ENCODE measurements around the gene SFT2D2.

SFT2D2 gene

GRCh38 chr1:168210312-168210711, 15.5 kb upstream of the SFT2D2 start:
- DNase-seq (ENCODE audit: low read depth, low spot score), result no peak
- Histone ChIP-seq H3K36me3 (ENCODE audit: insufficient read depth, insufficient read length, low read length) (no peaks in the 10 kb centered on the region), H3K9ac (ENCODE audit: insufficient read length, low read depth) (no peak overlapping the region), H3K4me3 (ENCODE audit: insufficient read length, low read depth) (no peak overlapping the region), H3K27me3 (ENCODE audit: insufficient read depth, insufficient read length) (no peaks in the 10 kb centered on the region), H3K9me3 (ENCODE audit: insufficient read depth, low read length) (peaks cover 35% of the 10 kb centered on the region), H3K4me1 (ENCODE audit: insufficient read depth, insufficient read length) (no peaks in the 10 kb centered on the region)
- no peak for TF ChIP-seq SUZ12 (IDR thresholded peaks at IDR 0.05; ENCODE audit: extremely low read depth, insufficient read depth, insufficient read length)
- no peak for TF ChIP-seq ZNF274 (IDR thresholded peaks at IDR 0.05; ENCODE audit: low read depth, low read length)
- TF ChIP-seq YY1 (IDR thresholded peaks at IDR 0.05; ENCODE audit: insufficient read depth, insufficient read length), result no peak

GRCh38 chr1:168213349-168213748, 12.5 kb upstream of the SFT2D2 start:
- no peaks in the 10 kb centered on the region for H3K27me3 ChIP-seq (ENCODE audit: insufficient read depth, insufficient read length)
- H3K4me1 ChIP-seq (ENCODE audit: insufficient read depth, insufficient read length), result no peaks in the 10 kb centered on the region
- H3K36me3 ChIP-seq (ENCODE audit: insufficient read depth, insufficient read length, low read length), result no peaks in the 10 kb centered on the region
- H3K9me3 ChIP-seq (ENCODE audit: insufficient read depth, low read length), result peaks cover 23% of the 10 kb centered on the region
- DNase-seq (ENCODE audit: low read depth, low spot score), result no peak
- TF ChIP-seq YY1 (IDR thresholded peaks at IDR 0.05; ENCODE audit: insufficient read depth, insufficient read length) (no peak), ZNF274 (IDR thresholded peaks at IDR 0.05; ENCODE audit: low read depth, low read length) (no peak), SUZ12 (IDR thresholded peaks at IDR 0.05; ENCODE audit: extremely low read depth, insufficient read depth, insufficient read length) (no peak)
- no peak overlapping the region for H3K9ac ChIP-seq (ENCODE audit: insufficient read length, low read depth)
- H3K4me3 ChIP-seq (ENCODE audit: insufficient read length, low read depth), result no peak overlapping the region

GRCh38 chr1:168216171-168216570, 9.6 kb upstream of the SFT2D2 start:
- H3K4me3 ChIP-seq (ENCODE audit: insufficient read length, low read depth), result no peak overlapping the region
- no peaks in the 10 kb centered on the region for H3K36me3 ChIP-seq (ENCODE audit: insufficient read depth, insufficient read length, low read length)
- H3K4me1 ChIP-seq (ENCODE audit: insufficient read depth, insufficient read length), result no peaks in the 10 kb centered on the region
- DNase-seq (ENCODE audit: low read depth, low spot score), result no peak
- H3K9ac ChIP-seq (ENCODE audit: insufficient read length, low read depth), result no peak overlapping the region
- TF ChIP-seq YY1 (IDR thresholded peaks at IDR 0.05; ENCODE audit: insufficient read depth, insufficient read length), result no peak
- no peak for TF ChIP-seq SUZ12 (IDR thresholded peaks at IDR 0.05; ENCODE audit: extremely low read depth, insufficient read depth, insufficient read length)
- no peak for TF ChIP-seq ZNF274 (IDR thresholded peaks at IDR 0.05; ENCODE audit: low read depth, low read length)
- no peaks in the 10 kb centered on the region for H3K27me3 ChIP-seq (ENCODE audit: insufficient read depth, insufficient read length)
- H3K9me3 ChIP-seq (ENCODE audit: insufficient read depth, low read length), result peaks cover 14% of the 10 kb centered on the region

GRCh38 chr1:168217664-168218063, 8.1 kb upstream of the SFT2D2 start:
- H3K9me3 ChIP-seq (ENCODE audit: insufficient read depth, low read length), result peaks cover 8% of the 10 kb centered on the region
- no peaks in the 10 kb centered on the region for H3K27me3 ChIP-seq (ENCODE audit: insufficient read depth, insufficient read length)
- TF ChIP-seq YY1 (IDR thresholded peaks at IDR 0.05; ENCODE audit: insufficient read depth, insufficient read length) (no peak), SUZ12 (IDR thresholded peaks at IDR 0.05; ENCODE audit: extremely low read depth, insufficient read depth, insufficient read length) (no peak), ZNF274 (IDR thresholded peaks at IDR 0.05; ENCODE audit: low read depth, low read length) (no peak)
- no peak overlapping the region for H3K4me3 ChIP-seq (ENCODE audit: insufficient read length, low read depth)
- H3K9ac ChIP-seq (ENCODE audit: insufficient read length, low read depth), result no peak overlapping the region
- no peaks in the 10 kb centered on the region for H3K36me3 ChIP-seq (ENCODE audit: insufficient read depth, insufficient read length, low read length)
- no peaks in the 10 kb centered on the region for H3K4me1 ChIP-seq (ENCODE audit: insufficient read depth, insufficient read length)
- no peak for DNase-seq (ENCODE audit: low read depth, low spot score)

GRCh38 chr1:168218658-168219057, 7.1 kb upstream of the SFT2D2 start:
- DNase-seq (ENCODE audit: low read depth, low spot score), result no peak
- H3K27me3 ChIP-seq (ENCODE audit: insufficient read depth, insufficient read length), result no peaks in the 10 kb centered on the region
- no peak overlapping the region for H3K9ac ChIP-seq (ENCODE audit: insufficient read length, low read depth)
- TF ChIP-seq YY1 (IDR thresholded peaks at IDR 0.05; ENCODE audit: insufficient read depth, insufficient read length) (no peak), SUZ12 (IDR thresholded peaks at IDR 0.05; ENCODE audit: extremely low read depth, insufficient read depth, insufficient read length) (no peak), ZNF274 (IDR thresholded peaks at IDR 0.05; ENCODE audit: low read depth, low read length) (no peak)
- no peak overlapping the region for H3K4me3 ChIP-seq (ENCODE audit: insufficient read length, low read depth)
- no peaks in the 10 kb centered on the region for H3K36me3 ChIP-seq (ENCODE audit: insufficient read depth, insufficient read length, low read length)
- peaks cover 8% of the 10 kb centered on the region for H3K9me3 ChIP-seq (ENCODE audit: insufficient read depth, low read length)
- no peaks in the 10 kb centered on the region for H3K4me1 ChIP-seq (ENCODE audit: insufficient read depth, insufficient read length)

- Histone ChIP-seq H3K9me3 (ENCODE audit: insufficient read depth, low read length) (peaks cover 24% of the 10 kb centered on the region), H3K4me3 (ENCODE audit: insufficient read length, low read depth) (no peak overlapping the region), H3K36me3 (ENCODE audit: insufficient read depth, insufficient read length, low read length) (no peaks in the 10 kb centered on the region), H3K27me3 (ENCODE audit: insufficient read depth, insufficient read length) (no peaks in the 10 kb centered on the region), H3K4me1 (ENCODE audit: insufficient read depth, insufficient read length) (no peaks in the 10 kb centered on the region), H3K9ac (ENCODE audit: insufficient read length, low read depth) (no peak overlapping the region)
- no peak for DNase-seq (ENCODE audit: low read depth, low spot score)
- no peak for TF ChIP-seq YY1 (IDR thresholded peaks at IDR 0.05; ENCODE audit: insufficient read depth, insufficient read length)
These were observed 5.3 kb upstream of the SFT2D2 start for GRCh38 chr1:168220470-168220871.

GRCh38 chr1:168221275-168221674, 4.5 kb upstream of the SFT2D2 start:
- H3K9ac ChIP-seq (ENCODE audit: insufficient read length, low read depth), result no peak overlapping the region
- no peak for TF ChIP-seq SUZ12 (IDR thresholded peaks at IDR 0.05; ENCODE audit: extremely low read depth, insufficient read depth, insufficient read length)
- no peak for TF ChIP-seq ZNF274 (IDR thresholded peaks at IDR 0.05; ENCODE audit: low read depth, low read length)
- no peak for TF ChIP-seq YY1 (IDR thresholded peaks at IDR 0.05; ENCODE audit: insufficient read depth, insufficient read length)
- H3K36me3 ChIP-seq (ENCODE audit: insufficient read depth, insufficient read length, low read length), result no peaks in the 10 kb centered on the region
- no peak for DNase-seq (ENCODE audit: low read depth, low spot score)
- no peaks in the 10 kb centered on the region for H3K4me1 ChIP-seq (ENCODE audit: insufficient read depth, insufficient read length)
- no peak overlapping the region for H3K4me3 ChIP-seq (ENCODE audit: insufficient read length, low read depth)
- H3K9me3 ChIP-seq (ENCODE audit: insufficient read depth, low read length), result peaks cover 24% of the 10 kb centered on the region
- no peaks in the 10 kb centered on the region for H3K27me3 ChIP-seq (ENCODE audit: insufficient read depth, insufficient read length)

GRCh38 chr1:168223261-168223660, 2.5 kb upstream of the SFT2D2 start:
- no peaks in the 10 kb centered on the region for H3K4me1 ChIP-seq (ENCODE audit: insufficient read depth, insufficient read length)
- H3K9me3 ChIP-seq (ENCODE audit: insufficient read depth, low read length), result peaks cover 24% of the 10 kb centered on the region
- H3K27me3 ChIP-seq (ENCODE audit: insufficient read depth, insufficient read length), result no peaks in the 10 kb centered on the region
- no peak overlapping the region for H3K4me3 ChIP-seq (ENCODE audit: insufficient read length, low read depth)
- H3K36me3 ChIP-seq (ENCODE audit: insufficient read depth, insufficient read length, low read length), result no peaks in the 10 kb centered on the region
- TF ChIP-seq YY1 (IDR thresholded peaks at IDR 0.05; ENCODE audit: insufficient read depth, insufficient read length) (no peak), SUZ12 (IDR thresholded peaks at IDR 0.05; ENCODE audit: extremely low read depth, insufficient read depth, insufficient read length) (no peak), ZNF274 (IDR thresholded peaks at IDR 0.05; ENCODE audit: low read depth, low read length) (no peak)
- H3K9ac ChIP-seq (ENCODE audit: insufficient read length, low read depth), result no peak overlapping the region
- DNase-seq (ENCODE audit: low read depth, low spot score), result no peak
